Kidney capillary endothelial cell (primary cell): ENCODE measurements around the gene PSAPL1.

Experiments
- DNase-seq: peaks from one replicate; pipeline ENCODE4 v3.0.0-alpha.2; 2018; ENCODE audit warnings: low spot score

PSAPL1 gene

DNA sequence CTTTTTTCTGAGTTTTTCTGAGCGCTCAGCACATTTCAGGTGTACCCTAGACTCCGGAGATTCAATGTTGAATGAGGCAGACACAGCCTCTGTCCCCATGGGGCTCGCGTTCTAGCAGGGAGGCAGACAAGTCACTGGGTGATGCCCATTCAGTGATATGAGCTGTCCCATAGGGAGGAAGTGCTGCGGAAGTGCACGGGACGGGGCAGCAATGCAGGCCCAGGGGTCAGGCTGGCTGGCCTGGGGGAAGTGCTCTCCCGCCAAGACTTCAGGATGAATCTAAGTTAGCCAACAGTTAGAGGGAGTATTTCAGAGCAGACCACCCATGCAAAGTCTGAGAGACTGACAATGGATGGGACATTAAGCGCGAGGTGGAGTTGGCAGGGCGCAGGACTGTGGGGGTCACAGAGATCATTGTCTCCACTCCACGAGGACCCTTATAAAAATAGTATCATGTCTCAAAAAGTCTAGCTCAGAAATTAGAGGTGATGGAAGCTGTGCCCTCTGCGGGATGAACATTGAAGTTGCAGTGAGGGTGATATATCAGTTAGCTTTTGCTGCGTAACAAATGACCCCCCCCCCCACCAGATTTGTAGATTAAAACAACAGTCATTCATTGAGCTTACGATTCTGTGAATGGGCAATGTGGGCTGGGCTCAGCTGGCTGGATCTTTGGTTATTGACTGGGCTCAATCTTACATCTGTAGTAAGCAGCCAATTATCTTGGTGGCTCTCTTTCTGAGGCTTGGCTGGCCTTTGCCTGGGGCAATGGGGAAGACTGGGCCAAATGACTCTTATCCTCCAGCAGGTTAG, 16.4 kb downstream of the PSAPL1 start:
- DNase-seq, result no peak

DNA sequence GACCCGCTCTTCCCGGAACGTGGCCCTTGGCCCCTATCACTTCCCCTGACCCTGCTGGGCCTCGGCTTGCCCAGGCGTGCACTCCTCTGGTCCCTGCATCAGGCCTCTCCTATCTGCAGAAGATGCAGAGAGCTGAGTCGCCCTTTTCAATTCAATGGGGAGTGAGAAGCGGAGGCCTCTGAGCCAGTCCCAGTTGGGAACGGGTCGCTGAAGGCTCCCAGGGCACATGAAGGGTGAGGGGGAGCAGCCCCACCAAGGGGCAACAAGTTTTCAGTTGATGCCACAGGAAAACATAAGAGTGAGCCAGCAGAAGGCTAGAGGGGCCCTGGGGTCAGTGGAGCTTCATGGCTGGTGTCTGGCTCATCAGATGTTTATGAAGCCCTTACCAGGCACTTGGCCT, 17.1 kb downstream of the PSAPL1 start:
- DNase-seq, result no peak

- DNase-seq, result no peak
These were observed 17.8 kb downstream of the PSAPL1 start for GRCh38 chr4:7416745-7417432.

DNA sequence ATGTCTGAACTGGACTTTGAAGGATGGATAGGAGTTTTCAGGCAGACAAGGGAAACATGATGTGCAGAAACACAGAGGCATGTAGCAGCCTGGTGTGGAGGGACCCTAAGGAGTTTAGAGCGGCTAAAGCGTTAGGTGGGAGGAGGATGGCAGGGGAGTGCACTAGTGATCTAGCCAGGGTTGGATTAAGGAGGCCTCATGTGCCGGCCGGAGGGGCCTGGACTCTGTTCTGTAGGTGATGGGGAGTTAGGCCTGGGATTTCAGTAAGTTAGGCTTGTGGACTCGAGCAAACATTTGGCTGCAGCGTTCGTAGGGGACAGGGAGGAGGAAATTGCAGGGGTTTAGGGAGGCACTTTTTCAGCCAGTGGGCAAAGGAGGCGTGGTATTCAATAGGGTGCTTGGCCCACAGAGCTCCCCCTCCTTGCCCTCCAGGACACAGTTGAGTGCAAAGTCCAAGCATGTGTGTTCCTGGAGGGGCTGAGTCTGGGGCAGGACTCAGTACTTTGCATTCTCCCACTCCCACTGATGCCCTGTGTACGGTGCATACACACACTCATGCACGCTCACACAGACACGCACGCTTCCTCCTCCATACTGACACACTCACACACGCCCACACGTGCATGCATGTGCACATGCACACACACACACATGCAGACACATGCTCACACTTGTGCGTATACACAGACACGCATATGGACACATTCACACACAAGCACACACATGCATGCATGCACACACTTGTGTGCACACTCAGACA, 18.6 kb downstream of the PSAPL1 start:
- no peak for DNase-seq

- DNase-seq, result no peak
These were observed 19.8 kb downstream of the PSAPL1 start for GRCh38 chr4:7414736-7415510.

DNA sequence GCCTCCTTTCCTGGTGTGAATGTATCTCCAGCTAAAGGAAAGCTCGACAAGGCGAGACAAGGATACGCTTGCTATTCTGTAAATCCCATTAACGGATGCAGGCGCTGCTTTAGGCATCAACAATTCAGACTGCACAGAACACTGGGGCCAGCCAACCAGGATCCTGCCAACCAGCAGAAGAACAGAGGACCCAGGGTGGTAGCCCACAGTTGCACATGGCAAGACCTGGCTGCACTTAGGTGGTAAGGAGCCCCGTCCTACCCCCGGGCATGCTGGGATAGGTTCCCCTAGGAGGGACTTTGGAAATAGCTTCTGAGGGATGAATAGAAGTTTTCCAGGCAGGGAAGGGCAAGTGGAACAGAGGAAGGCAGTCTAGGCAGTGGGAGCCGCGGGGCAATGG, 20.7 kb downstream of the PSAPL1 start:
- DNase-seq, result no peak

DNA sequence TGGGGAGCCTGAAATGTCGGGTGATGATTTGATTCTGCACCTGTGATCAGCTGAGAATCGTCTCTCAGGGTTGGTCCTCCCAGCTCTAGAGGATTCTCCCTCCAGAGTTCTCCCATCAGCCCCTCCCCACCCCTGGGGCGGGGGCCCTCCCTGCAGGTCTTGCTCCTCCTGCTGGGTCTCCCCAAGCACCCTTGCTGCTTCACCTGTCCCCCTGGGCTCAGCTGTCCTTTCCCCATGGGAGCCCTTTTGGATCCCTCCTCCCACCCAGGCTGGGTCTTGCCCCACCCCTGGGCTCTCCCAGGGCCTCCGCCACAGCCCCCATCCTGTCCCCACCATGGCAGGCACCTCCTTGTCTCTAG, 22.2 kb downstream of the PSAPL1 start:
- DNase-seq, result no peak

GRCh38 chr4:7411896-7412553, 22.7 kb downstream of the PSAPL1 start:
- DNase-seq, result no peak

DNA sequence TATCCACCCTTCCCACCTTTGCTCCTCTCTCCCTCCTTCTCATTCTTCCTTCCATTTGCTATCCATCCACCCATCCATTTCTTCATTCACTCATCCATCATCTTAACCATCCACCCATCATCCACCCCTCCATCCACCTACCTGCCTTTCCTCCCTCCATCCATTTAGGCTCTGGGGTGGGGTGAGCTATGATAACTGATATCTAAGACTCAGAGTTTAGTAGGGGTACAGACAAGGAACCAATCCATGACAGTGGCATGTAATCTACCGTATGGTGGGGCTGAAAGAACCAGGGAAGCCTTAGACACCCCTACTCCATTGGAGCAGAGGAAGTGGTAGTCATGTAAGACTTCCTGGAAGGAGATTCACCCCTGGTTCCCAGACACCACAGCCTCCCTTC, 23.2 kb downstream of the PSAPL1 start:
- DNase-seq, result no peak

- DNase-seq, result no peak
These were observed 24.3 kb downstream of the PSAPL1 start for GRCh38 chr4:7410446-7410845.

GRCh38 chr4:7408166-7408565, 26.6 kb downstream of the PSAPL1 start:
- no peak for DNase-seq

DNA sequence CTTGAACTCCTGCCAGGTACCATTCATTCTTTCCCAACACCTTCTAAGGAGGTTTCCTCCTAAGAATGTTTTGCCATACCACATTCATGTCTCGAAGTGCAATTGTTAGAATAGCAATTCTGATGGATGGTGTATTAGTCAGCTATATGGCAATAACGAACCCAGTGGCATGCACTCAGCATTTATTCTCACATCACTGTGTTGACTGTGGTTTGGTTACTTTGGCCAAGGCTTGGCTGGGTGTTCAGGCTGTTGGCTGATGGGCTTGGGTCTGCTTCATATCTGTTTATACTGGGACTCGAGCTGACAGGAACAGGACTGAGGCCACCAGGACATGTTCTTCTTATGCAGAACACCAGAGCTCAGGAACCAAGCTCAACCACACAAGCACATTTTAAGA, 31.7 kb downstream of the PSAPL1 start:
- no peak for DNase-seq

- DNase-seq, result no peak
These were observed 32.2 kb downstream of the PSAPL1 start for GRCh38 chr4:7402526-7402925.

DNA sequence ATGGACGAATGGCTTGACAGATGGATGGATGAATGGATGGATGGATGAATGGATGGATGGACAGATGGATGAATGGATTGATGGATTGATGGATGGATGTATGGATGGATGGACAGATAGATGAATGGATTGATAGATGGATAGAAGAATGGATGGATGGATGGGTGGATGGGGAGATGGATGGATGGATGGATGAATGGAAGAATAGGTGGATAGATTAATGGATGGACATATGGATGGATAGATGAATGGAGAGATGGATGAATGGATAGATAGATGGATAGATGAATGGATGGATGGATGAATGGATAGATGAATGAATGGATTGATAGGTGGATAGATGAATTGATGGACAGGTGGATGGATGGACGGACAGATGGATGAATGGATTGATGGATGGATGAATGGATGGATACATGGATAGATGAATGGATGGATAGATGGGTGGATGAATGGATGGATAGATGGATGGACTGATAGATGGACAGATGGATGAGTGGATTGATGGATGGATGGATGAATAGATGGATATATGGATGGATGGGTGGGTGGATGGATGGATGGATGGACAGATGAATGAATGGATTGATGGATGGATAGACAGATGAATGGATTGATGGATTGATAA, 33.9 kb downstream of the PSAPL1 start:
- DNase-seq, result no peak

DNA sequence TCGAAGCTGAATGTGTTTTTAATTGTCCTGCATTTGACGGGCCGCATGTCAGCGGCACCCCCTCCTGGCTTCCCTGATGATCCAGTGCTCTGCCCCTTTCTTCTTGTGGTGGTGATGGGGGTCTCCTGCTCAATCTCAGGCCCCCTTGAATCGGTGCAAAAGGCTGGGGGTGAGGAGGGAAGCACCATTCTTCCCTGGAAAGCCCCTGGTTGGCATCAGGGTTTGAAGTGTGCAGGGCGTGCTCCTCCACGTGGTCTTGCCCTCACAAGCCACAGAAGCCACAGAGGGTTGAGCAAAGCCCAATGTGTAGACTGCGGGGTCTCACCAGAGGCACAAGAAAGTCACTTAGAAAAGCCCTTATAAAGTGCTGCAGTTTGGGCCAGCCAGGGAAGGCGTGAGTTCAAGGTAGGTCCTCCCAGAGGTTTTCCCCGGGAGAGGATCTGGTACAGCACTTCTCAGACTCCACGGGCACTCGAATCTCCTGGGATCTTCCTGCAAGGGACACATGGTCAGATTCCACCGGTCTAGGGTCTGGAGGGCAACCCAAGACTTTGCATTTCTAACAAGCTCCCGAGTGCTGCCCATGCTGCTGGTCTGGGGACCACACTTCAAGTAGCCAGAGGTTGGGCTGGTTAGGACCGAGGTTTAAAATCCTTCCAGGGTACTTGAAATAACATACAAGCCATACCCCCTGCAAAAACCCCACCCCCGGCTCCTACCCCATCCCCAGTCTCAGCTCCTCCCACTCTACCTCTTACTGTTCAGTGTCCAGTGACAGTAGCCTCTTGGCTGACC, 35.1 kb downstream of the PSAPL1 start:
- DNase-seq, result no peak

DNA sequence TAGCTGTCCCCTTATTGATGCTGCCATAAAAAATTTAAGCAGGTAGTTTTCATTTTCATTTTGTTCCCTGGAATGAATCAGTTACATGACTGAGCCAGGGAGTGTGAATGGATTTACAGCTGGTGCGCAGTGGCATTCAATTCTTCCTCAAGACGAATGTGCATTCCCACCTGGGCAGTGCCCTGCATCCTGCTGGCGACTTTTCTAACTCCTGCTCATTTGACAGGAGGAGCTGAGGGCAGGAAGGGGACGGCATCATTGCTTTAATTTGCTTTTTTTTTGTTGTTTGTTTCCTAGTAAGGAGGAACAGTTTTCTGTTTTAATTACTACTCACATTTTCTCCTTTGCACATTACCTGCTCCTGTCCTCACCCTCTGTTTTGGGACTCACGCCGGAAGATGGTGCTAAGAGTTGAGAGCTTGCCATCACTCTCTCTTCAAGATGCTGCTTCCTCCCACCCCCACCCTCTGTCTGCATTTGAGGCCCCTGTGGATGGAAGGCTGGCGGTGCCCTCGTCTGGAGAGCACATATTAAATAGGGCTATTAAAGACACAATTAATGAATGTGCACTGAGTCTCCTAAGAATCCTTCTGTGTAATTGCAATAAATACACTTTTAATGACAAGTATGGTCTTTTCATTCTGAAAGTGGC, 35.8 kb downstream of the PSAPL1 start:
- no peak for DNase-seq

DNA sequence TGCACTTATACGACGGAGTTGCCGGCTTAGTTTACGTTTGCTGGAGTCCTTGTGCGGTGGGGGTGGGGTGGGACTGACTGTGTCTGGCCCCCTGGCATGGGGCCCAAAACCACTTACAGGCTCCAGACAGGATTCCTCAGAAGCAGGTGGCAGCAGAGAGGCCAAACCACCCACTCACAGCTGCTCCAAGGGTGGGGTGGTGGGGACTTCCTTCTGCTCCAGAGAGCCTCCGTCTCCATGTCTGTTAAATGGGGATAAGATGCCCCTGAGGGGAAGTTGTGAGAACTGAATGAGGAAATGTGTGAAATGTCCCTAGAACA, 36.7 kb downstream of the PSAPL1 start:
- no peak for DNase-seq

- no peak for DNase-seq
These were observed 37.3 kb downstream of the PSAPL1 start for GRCh38 chr4:7397206-7398103.
